ENCODE results near the gene RACGAP1.
"Not testable (repeated sequence)": the region's sequence is repeated elsewhere in the genome, so short reads cannot be mapped to it uniquely, and the experiment has no call there.

RACGAP1 gene

DNA sequence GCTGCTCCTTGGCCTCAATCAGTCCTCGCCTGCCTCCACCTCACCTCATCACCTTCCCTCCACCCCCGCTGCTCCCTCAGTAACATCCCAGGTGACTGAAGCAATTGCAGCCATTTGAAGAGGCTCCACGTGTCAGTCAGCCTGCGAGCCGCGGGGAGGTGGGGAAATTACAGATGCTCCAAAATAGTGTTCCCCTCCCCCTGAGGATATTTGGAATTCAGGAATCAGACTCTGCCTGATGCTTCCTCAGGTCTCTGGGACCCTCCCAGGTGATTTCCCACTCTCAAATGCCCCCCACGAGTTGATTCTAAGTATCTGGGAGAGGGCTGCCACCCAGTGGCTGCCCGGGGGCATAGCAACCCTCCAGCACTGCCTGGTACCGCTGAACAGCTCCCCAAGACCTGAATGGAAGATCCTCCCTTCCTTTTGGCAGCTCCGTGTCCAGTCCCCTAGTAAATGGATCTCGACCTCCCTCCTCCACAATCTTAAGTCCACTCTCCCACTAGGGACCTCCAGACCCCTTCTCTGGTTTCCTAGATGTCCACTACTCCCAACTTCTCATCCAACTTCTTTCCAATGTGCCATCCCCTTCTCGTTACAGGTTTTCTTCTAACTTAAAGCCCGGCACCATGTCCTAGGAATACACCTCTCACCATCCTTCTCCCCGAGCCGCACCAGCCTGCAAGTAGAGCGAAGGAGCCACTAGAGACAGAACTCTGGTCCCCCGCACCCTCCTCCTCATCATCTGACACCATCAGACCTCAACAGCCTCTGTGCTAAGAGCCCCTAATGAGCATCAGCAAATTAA, 30.7 kb upstream of the RACGAP1 start:
- DNase-seq = peak in 9 of 14 donors; percentile 27 to 65 (median 42)

DNA sequence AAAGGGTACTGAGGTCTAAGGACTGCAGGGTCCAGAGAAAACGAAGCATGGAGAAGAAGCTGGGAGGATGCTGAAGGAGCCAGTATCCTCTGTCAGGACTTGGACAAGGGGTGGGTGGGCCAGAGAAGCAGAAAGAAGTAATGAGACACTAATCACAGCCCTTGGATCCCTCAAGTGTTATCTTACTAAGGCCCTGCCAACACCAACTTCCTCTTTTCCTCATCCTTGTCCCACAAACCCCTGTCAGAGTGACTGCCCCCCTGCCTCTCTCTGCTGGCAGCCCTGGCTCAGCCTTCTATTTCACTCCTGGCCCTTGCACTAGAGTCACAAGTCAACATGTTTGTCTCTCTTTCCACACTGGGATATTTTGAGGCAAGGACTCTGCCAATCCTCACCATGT, 28.3 kb upstream of the RACGAP1 start:
- no peak for DNase-seq

- DNase-seq = no peak
Measured at GRCh38 chr12:50052964-50053363, 27.7 kb upstream of the RACGAP1 start.

GRCh38 chr12:50052544-50052943, 27.2 kb upstream of the RACGAP1 start:
- DNase-seq = no peak

- no peak for DNase-seq
Measured at GRCh38 chr12:50051101-50051806, 26.0 kb upstream of the RACGAP1 start.

GRCh38 chr12:50050410-50051098, 25.3 kb upstream of the RACGAP1 start:
- DNase-seq = no peak

- DNase-seq = no peak
Measured at GRCh38 chr12:50050119-50050385, 24.8 kb upstream of the RACGAP1 start.

DNA sequence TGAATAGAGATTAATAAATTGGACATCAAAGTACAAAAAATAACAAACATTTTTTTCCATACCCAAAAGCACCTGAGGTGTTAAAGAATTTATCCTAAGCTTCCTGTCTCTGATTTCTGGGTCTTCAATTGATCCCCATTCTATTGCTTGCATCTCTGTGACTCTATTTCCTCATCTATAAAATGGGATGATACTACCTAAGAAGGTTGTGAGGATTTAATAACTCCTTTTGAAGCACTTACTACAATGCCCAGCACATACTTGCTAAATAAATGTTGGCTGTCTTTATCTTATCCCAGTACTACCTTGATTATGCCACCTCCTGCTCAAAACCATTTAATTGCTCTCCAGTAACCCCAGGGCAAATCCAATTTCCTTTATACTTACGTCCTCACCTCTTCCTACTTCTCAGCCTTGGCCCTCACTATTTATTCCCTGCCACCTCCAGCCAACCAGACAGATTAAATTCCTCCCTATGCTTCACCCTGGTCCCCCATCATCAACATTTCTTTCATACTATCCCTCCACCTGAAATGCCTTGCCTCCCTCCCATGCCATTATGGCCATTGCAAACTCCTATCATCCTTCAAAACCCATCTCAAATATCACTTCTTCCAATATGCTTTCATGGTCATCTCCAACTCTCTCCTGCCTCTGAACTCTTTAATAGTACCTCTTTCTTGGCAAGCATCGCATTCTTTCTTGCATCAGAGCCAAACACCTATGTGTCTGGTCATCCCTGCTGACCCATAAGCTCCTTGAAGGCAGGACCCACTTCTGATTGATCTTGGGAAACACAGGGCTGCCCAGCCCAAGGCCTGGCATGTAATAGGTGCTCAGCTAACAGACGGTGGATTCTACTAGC, 24.2 kb upstream of the RACGAP1 start:
- no peak for DNase-seq

DNA sequence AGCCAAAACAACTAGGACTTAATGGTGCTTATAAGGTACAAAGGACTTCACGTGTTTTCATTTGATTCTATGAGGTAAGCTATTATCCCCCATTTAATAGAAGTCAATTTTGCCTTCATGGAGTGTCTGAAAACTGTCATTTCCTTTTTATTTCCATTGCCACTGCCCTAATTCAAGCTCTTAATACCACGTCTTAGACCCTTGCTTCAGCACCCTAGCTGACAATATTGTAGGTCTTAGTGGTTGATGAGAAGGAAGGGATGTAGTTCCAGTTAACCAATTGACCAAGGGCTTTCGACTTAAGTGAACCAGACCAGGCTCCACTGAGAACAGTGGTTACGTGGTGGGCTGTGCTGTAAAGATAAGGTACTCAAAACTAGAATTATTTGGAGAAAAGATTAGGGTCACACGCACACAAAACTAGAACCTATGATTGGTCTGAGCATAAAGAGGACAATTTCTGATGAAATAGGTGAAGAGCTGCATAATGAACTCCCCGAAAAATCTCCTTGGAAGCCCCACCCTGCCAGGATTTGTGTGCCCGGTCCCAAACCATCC, 22.5 kb upstream of the RACGAP1 start:
- no peak for DNase-seq

DNA sequence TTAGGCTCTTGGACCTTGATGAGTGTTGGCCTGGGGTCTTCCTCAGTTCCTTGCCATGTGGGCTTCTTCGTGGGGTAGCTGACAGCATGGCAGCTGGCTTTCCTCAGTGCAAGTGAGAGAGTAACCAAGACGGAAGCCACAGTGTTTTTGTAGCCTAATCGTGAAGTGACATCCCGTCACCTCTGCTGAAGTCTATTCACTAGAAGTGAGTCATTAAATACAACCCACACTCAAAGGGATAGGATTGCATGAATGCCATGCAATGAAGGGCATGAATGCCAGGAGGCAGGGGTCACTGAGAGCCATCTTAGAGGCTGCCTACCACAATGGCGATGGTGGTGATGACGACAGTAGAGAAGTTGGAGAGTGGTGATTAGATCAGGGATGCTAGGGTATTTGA, 18.6 kb upstream of the RACGAP1 start:
- DNase-seq = no peak

DNA sequence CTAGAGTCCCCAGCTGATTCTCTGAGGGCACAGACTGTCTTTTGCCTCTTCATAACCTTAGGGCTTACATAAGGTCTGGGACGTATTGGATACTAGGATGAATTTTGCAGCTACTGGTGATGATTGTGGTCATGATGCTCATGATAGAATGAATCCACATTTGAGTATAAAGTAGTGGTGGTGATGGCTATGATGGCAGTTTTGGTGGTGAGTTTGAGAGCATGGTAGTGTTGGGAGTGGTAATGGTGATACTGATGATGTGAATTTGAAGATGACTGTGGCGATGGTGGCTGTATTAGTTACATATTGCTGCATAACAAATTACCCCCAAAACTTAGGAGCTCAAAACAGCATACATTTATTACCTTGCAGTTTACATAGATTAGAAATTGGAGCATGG, 18.0 kb upstream of the RACGAP1 start:
- no peak for DNase-seq

GRCh38 chr12:50042693-50043092, 17.4 kb upstream of the RACGAP1 start:
- no peak for DNase-seq

GRCh38 chr12:50041962-50042361, 16.7 kb upstream of the RACGAP1 start:
- DNase-seq = no peak

DNA sequence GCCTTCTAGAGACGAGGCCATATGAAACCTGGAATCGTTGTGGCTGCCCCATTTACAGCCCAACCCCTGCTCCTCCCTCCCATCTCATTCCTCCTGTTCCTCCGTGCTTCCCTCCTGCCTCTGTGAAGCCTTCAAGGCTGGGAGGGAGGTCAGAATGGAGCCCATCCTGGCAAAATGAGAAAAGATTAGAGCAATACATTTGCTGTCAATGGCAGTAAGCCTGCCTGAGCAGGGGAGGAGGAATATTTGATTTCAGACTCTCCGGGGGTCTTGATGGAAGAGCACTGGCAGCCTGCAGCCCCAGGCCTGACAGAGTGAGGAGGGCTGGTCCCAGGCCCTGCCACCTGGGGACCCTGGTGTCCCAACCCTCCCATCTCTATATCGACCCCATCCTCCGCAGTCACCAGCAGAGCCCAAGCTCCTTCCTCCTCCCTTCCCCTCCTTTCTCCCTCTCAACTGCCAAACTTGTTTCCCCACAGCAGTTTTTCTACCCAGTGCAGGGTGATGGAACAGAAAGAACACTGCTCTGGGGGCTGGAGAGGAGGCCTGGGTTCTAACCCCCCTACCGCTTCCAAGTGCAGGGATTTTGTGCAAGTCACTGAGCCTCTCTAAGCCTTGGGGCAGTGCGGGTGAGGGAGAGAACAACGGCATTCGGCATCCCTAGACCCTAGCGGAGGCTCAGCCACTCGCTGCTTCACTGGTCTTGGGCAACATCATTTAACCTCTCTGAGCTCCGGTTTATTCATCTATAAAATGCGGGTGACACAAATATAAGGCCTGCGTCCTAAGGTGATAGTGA, 16.0 kb upstream of the RACGAP1 start:
- DNase-seq = no peak

- DNase-seq = no peak
Measured at GRCh38 chr12:50040657-50041056, 15.4 kb upstream of the RACGAP1 start.

- peak in 11 of 14 donors; percentile 25 to 79 (median 59) for DNase-seq
Measured at GRCh38 chr12:50039151-50039835, 14.0 kb upstream of the RACGAP1 start.

GRCh38 chr12:50038336-50038735, 13.0 kb upstream of the RACGAP1 start:
- DNase-seq = no peak

GRCh38 chr12:50032854-50033581, 7.7 kb upstream of the RACGAP1 start:
- DNase-seq = peak in 3 of 14 donors; percentile 4 to 19 (median 16)

- DNase-seq = no peak
Measured at GRCh38 chr12:50032515-50032853, 7.2 kb upstream of the RACGAP1 start.

DNA sequence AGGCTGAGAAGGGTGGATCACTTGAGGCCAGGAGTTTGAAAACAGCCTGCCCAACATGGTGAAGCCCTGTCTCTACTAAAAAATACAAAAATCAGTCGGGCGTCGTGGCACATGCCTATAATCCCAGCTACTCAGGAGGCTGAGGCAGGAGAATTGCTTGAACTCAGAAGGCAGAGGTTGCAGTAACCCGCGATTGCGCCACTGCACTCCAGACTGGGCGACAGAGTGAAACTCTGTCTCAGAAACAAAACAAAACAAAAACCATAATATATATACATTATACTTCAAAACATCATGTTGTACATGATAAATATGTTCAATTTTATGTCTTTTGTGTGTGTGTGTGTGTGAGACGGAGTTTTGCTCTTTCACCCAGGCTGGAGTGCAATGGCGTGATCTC, 5.2 kb upstream of the RACGAP1 start:
- not testable (repeated sequence) for DNase-seq
